IMR-90 (cell line): ENCODE data around the gene ANKRD6. TPM values are rescaled to one million over a fixed set of nuclear protein-coding genes. Genes with fewer than 3 reads are reported as not detected.

Experiments used
- ATAC-seq: fragments of 200-7000 bp; cut with Tn5 transposase; 2 replicates; pipeline ENCODE4 v1.9.1; 2020; ENCODE audit warnings: low read depth, mild to moderate bottlenecking, moderate library complexity
- BruUV-seq: library from RNA; stranded (reverse); fragments of 400-500 nt; replicated peaks from 2 replicates; lab custom pipeline; 2021; lab: Mats Ljungman, UMichigan
- CTCF ChIA-PET: fragments of 300-600 bp; formaldehyde crosslinking; extraction: SDS; loops from one replicate; lab custom pipeline; 2021; ENCODE audit warnings: antibody characterized with exemption; lab: Yijun Ruan, JAX
- POLR2A ChIA-PET: fragments of 300-600 bp; sonication (Branson Sonifier 250); formaldehyde crosslinking; loops from one replicate; lab custom pipeline; 2022; ENCODE audit warnings: antibody characterized with exemption; ENCODE audit not compliant: unreplicated experiment; lab: Charles Lee
- DNase-seq: peaks from one replicate; pipeline ENCODE4 v3.0.0; 2013
- H2AFZ ChIP-seq: replicated peaks from 2 replicates; pipeline ENCODE3; 2013; ENCODE audit warnings: low read length, mild to moderate bottlenecking; ENCODE audit not compliant: poor library complexity
- H2AK5ac ChIP-seq: 2 replicates; pipeline ENCODE4 v1.6.1; 2013; ENCODE audit warnings: low read depth, low read length, inconsistent platforms
- H2AK9ac ChIP-seq: replicated peaks from 2 replicates; pipeline ENCODE3; 2013; ENCODE audit warnings: mild to moderate bottlenecking, low read depth, low read length, moderate library complexity; ENCODE audit not compliant: poor library complexity
- H2BK120ac ChIP-seq: 2 replicates; pipeline ENCODE4 v1.6.1; 2013; ENCODE audit warnings: low read depth, low read length, inconsistent platforms
- H2BK15ac ChIP-seq: 3 replicates; pipeline ENCODE4 v1.6.1; 2013; ENCODE audit warnings: low read depth, low read length, inconsistent platforms
- H2BK20ac ChIP-seq: 2 replicates; pipeline ENCODE4 v1.6.1; 2013; ENCODE audit warnings: low read depth, mild to moderate bottlenecking, inconsistent platforms, low read length, moderate library complexity
- H2BK5ac ChIP-seq: 2 replicates; pipeline ENCODE4 v1.6.1; 2013; ENCODE audit warnings: mild to moderate bottlenecking, low read depth, low read length, inconsistent platforms; ENCODE audit not compliant: poor library complexity, severe bottlenecking
- H3K14ac ChIP-seq: replicated peaks from 2 replicates; pipeline ENCODE4 v1.6.1; 2013; ENCODE audit warnings: low read depth, low read length, inconsistent platforms
- H3K18ac ChIP-seq: 2 replicates; pipeline ENCODE4 v1.6.1; 2013; ENCODE audit warnings: low read depth, low read length, control low read depth
- H3K23ac ChIP-seq: 2 replicates; pipeline ENCODE4 v1.6.1; 2013; ENCODE audit warnings: low read depth, low read length, inconsistent platforms
- H3K27ac ChIP-seq: 2 replicates; pipeline ENCODE4 v1.5.1; 2013; ENCODE audit warnings: mild to moderate bottlenecking, control low read depth, low read length; ENCODE audit not compliant: insufficient read depth
- H3K27me3 ChIP-seq: 2 replicates; pipeline ENCODE4 v1.6.1; 2013; ENCODE audit warnings: low read length; ENCODE audit not compliant: control insufficient read depth, insufficient read depth
- H3K36me3 ChIP-seq: 2 replicates; pipeline ENCODE4 v1.6.1; 2013; ENCODE audit warnings: low read length, mixed read lengths; ENCODE audit not compliant: control insufficient read depth, insufficient read depth
- H3K4ac ChIP-seq: 2 replicates; pipeline ENCODE4 v1.6.1; 2013; ENCODE audit warnings: low read depth, low read length, inconsistent platforms
- H3K4me1 ChIP-seq: 2 replicates; pipeline ENCODE4 v1.6.1; 2013; ENCODE audit warnings: low read length, mixed read lengths; ENCODE audit not compliant: control insufficient read depth, insufficient read depth
- H3K4me2 ChIP-seq: 2 replicates; pipeline ENCODE4 v1.6.1; 2013; ENCODE audit warnings: low read depth, mild to moderate bottlenecking, control low read depth, low read length, moderate library complexity
- H3K4me3 ChIP-seq: 2 replicates; pipeline ENCODE4 v1.5.1; 2013; ENCODE audit warnings: low read depth, mild to moderate bottlenecking, control low read depth, low read length, moderate library complexity; ENCODE audit not compliant: insufficient read depth
- H3K56ac ChIP-seq: 2 replicates; pipeline ENCODE4 v1.6.1; 2013; ENCODE audit warnings: low read length, inconsistent platforms; ENCODE audit not compliant: insufficient read depth; ENCODE audit errors: extremely low read depth
- H3K79me1 ChIP-seq, 2 experiments: 2 replicates each; pipeline ENCODE4 v1.6.1; 2013; ENCODE audit warnings: low read length in 2 of 2, inconsistent platforms in 1 of 2, low read depth in 1 of 2
- H3K9ac ChIP-seq: 2 replicates; pipeline ENCODE4 v1.6.1; 2013; ENCODE audit warnings: low read depth, low read length, control low read depth
- H3K9me1 ChIP-seq: 2 replicates; pipeline ENCODE4 v1.6.1; 2013; ENCODE audit warnings: low read length, inconsistent platforms; ENCODE audit not compliant: insufficient read depth
- H3K9me3 ChIP-seq: 2 replicates; pipeline ENCODE4 v1.6.1; 2013; ENCODE audit warnings: low read length; ENCODE audit not compliant: control insufficient read depth, insufficient read depth
- H4K20me1 ChIP-seq: 2 replicates; pipeline ENCODE4 v1.6.1; 2013; ENCODE audit warnings: low read length, inconsistent platforms; ENCODE audit not compliant: insufficient read depth
- H4K5ac ChIP-seq: 2 replicates; pipeline ENCODE4 v1.6.1; 2013; ENCODE audit warnings: mild to moderate bottlenecking, low read depth, low read length, control low read depth
- H4K8ac ChIP-seq, 2 experiments: 2 replicates each; pipeline ENCODE4 v1.6.1; 2013; ENCODE audit warnings: low read depth in 2 of 2, low read length in 2 of 2, control low read depth in 1 of 2, inconsistent platforms in 1 of 2
- H4K91ac ChIP-seq: 2 replicates; pipeline ENCODE4 v1.6.1; 2013; ENCODE audit warnings: low read depth, low read length, inconsistent platforms; ENCODE audit not compliant: insufficient read depth
- BHLHE40 ChIP-seq: fragments of 150-350 bp; IDR thresholded peaks from 2 replicates; pipeline ENCODE4 v1.6.1; 2016; ENCODE audit warnings: mild to moderate bottlenecking, low read depth, low read length
- CHD1 ChIP-seq: IDR thresholded peaks from 2 replicates; pipeline ENCODE4 v1.6.1; 2012; ENCODE audit warnings: low read depth, low read length, improper control_type of control experiment
- ELK1 ChIP-seq: fragments of 150-350 bp; IDR thresholded peaks from 2 replicates; pipeline ENCODE4 v1.6.1; 2016; ENCODE audit warnings: low read depth, mild to moderate bottlenecking, low read length, moderate library complexity, borderline replicate concordance
- FOS ChIP-seq: fragments of 150-350 bp; IDR thresholded peaks from 2 replicates; pipeline ENCODE4 v1.6.1; 2016; ENCODE audit warnings: low read depth, low read length
- MAFK ChIP-seq: IDR thresholded peaks from 2 replicates; pipeline ENCODE4 v1.6.1; 2012; ENCODE audit warnings: low read depth, low read length, improper control_type of control experiment
- MAZ ChIP-seq: IDR thresholded peaks from 2 replicates; pipeline ENCODE4 v1.6.1; 2012; ENCODE audit warnings: low read depth, mild to moderate bottlenecking, low read length, improper control_type of control experiment, moderate library complexity, borderline replicate concordance
- RAD21 ChIP-seq: IDR thresholded peaks from 2 replicates; pipeline ENCODE4 v1.6.1; 2012; ENCODE audit warnings: low read length, improper control_type of control experiment
- SMC3 ChIP-seq: fragments of 150-350 bp; IDR thresholded peaks from 2 replicates; pipeline ENCODE4 v1.6.1; 2016; ENCODE audit warnings: low read depth, mild to moderate bottlenecking, antibody characterized with exemption, low read length, moderate library complexity
- WGBS, 2 experiments: methylation state at CpG; one replicate each; pipeline versions ENCODE4 v1.1.5 to v1.1.7; 2013; ENCODE audit warnings: missing lambda C conversion rate in 2 of 2; ENCODE audit not compliant: insufficient read length in 1 of 2; ENCODE audit errors: extremely low coverage in 2 of 2; 5-methylcytosine and 5-hydroxymethylcytosine counted together
- dilution Hi-C: fragments of 300-500 bp; cut with HindIII; formaldehyde crosslinking; loops from one replicate; pipeline ENCODE4 v1.14.3; 2018; ENCODE audit warnings: low sequenced_read_pairs; ENCODE audit not compliant: unreplicated experiment
- in situ Hi-C: fragments of 300-500 bp; cut with MboI; formaldehyde crosslinking; loops from 3 replicates; pipeline ENCODE4 v1.14.3; 2019; ENCODE audit warnings: low sequenced_read_pairs, inconsistent platforms, mixed read lengths
- intact Hi-C: fragments of 100-400 bp; cut with micrococcal nuclease; formaldehyde crosslinking; loops from 2 replicates; pipeline ENCODE4 v1.10.0; 2022
- polyA plus RNA-seq, 3 experiments: library from polyadenylated mRNA; depleted of rRNA; stranded (reverse); fragments of >200 nt; gene quantifications; 2 replicates each; pipeline ENCODE4 v1.2.3, GENCODE V29; 2012; ENCODE audit warnings: low replicate concordance in 1 of 3
- total RNA-seq: library from RNA; depleted of rRNA; stranded (reverse); fragments of >200 nt; gene quantifications from 2 replicates; pipeline ENCODE4 v1.2.3, GENCODE V29; 2012
- TF ChIP-seq, protein P1 (sequence below): conservative IDR thresholded peaks from 2 replicates; pipeline ENCODE4 v1.5.1; 2012; ENCODE audit warnings: mild to moderate bottlenecking, low read depth, low read length, improper control_type of control experiment
- TF ChIP-seq, protein P2 (sequence below): fragments of 150-350 bp; IDR thresholded peaks from 2 replicates; pipeline ENCODE4 v1.6.1; 2017; ENCODE audit warnings: mild to moderate bottlenecking, antibody characterized with exemption, low read length, low read depth

ANKRD6 gene
- total and polyA plus RNA-seq, 2 of the 4 experiments (the other 2 are of a cell fraction) = 0.12 to 0.18 TPM

DNA sequence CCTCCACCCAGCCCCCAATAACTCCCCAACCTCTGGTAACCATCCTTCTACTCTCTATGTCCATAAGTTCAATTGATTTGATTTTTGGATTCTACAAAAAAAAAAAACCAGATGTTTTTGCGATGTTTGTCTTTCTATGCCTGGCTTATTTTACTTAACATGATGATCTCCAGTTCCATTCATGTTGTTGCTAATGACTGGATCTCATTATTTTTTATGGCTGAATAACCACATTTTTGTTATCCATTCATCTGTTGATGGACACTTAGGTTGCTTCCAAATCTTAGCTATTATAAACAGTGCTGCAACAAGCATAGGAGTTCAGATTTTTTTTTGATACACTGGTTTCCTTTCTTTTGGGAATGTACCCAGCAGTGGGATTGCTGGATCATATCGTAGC lies 106.8 kb downstream of the ANKRD6 start:
- WGBS, 2 experiments = no CpG with 5 or more reads among the region's 2 CpGs
- intact Hi-C loops (no loop called here), in situ Hi-C loops (no loop called here), dilution Hi-C loops (no loop called here)
- Histone ChIP-seq H2BK5ac (no peak overlapping the region), H4K91ac (no peak overlapping the region), H3K9me3 (no peaks in the 10 kb centered on the region), H3K23ac (no peak overlapping the region), H3K4ac (no peak overlapping the region), H2AFZ (no peak overlapping the region), H3K4me2 (no peak overlapping the region), H3K9me1 (no peaks in the 10 kb centered on the region), H3K27me3 (no peaks in the 10 kb centered on the region), H4K20me1 (no peaks in the 10 kb centered on the region), H3K18ac (no peak overlapping the region), H3K56ac (no peak overlapping the region), H3K79me1 (no peaks in the 10 kb centered on the region), H2AK9ac (no peak overlapping the region), H3K4me3 (no peak overlapping the region), H2BK20ac (no peak overlapping the region), H2BK120ac (no peak overlapping the region), H4K5ac (no peak overlapping the region), H4K8ac (no peak overlapping the region), H3K36me3 (no peaks in the 10 kb centered on the region), H3K4me1 (no peaks in the 10 kb centered on the region), H2BK15ac (no peak overlapping the region), H2AK5ac (no peak overlapping the region), H3K27ac (no peak overlapping the region), H3K14ac (no peak overlapping the region), H3K9ac (no peak overlapping the region)
- no TSS peak for BruUV-seq
- CTCF ChIA-PET = no interaction called here
- DNase-seq = no peak
- no peak for ATAC-seq
- TF ChIP-seq RAD21 (no peak), MAFK (no peak), CHD1 (no peak), ELK1 (no peak), SMC3 (no peak), MAZ (no peak), FOS (no peak), BHLHE40 (no peak)
- TF ChIP-seq, protein P1, sequence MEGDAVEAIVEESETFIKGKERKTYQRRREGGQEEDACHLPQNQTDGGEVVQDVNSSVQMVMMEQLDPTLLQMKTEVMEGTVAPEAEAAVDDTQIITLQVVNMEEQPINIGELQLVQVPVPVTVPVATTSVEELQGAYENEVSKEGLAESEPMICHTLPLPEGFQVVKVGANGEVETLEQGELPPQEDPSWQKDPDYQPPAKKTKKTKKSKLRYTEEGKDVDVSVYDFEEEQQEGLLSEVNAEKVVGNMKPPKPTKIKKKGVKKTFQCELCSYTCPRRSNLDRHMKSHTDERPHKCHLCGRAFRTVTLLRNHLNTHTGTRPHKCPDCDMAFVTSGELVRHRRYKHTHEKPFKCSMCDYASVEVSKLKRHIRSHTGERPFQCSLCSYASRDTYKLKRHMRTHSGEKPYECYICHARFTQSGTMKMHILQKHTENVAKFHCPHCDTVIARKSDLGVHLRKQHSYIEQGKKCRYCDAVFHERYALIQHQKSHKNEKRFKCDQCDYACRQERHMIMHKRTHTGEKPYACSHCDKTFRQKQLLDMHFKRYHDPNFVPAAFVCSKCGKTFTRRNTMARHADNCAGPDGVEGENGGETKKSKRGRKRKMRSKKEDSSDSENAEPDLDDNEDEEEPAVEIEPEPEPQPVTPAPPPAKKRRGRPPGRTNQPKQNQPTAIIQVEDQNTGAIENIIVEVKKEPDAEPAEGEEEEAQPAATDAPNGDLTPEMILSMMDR = no peak
- TF ChIP-seq, protein P2, sequence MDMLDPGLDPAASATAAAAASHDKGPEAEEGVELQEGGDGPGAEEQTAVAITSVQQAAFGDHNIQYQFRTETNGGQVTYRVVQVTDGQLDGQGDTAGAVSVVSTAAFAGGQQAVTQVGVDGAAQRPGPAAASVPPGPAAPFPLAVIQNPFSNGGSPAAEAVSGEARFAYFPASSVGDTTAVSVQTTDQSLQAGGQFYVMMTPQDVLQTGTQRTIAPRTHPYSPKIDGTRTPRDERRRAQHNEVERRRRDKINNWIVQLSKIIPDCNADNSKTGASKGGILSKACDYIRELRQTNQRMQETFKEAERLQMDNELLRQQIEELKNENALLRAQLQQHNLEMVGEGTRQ = no peak
- POLR2A ChIA-PET = no interaction called here
